GM10847 (cell line): ENCODE data around the gene PHRF1.

Source experiments
- POLR2A ChIP-seq: IDR thresholded peaks from 2 replicates; pipeline ENCODE4 v1.6.1; 2011; ENCODE audit not compliant: insufficient read length; ENCODE audit errors: extremely low read depth

PHRF1 gene

DNA sequence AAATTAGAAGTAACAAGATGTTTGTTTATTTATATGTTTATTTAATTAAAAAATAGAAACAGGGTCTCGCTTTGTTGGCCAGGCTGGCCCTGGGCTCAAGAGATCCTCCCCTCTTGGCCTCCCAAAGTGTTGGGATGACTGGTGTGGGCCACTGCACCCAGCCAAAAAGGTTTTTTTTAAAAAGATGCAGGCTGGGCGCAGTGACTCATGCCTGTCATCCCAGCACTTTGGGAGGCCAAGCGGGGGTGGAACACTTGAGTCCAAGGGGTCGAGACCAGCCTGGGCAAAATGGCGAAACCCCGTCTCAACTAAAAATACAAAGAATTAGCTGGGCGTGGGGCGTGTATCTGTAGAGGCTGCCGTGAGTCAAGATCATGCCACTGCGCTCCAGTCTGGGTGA lies 74.2 kb downstream of the PHRF1 start:
- TF ChIP-seq POLR2A, result no peak

DNA sequence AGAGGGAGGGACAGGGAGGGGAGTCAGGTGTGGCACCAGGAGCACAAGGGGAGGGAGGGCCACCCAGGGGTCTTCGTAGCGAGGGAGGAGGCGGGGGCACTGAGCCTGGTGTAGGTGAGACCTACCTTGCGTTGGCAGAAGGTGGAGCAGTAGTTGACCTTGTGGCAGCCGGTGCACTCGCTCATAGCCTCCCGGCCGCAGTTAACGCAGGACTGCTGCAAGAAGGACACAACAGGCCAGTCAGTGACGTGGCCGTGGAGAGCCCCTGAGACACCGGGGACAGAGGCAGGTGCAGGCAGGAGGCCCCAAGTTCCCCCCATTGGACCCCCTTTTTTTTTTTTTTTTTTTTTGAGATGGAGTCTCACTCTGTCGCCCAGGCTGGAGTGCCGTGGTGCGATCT lies 77.6 kb downstream of the PHRF1 start:
- no peak for TF ChIP-seq POLR2A

GRCh38 chr11:655036-655726 lies 78.9 kb downstream of the PHRF1 start:
- no peak for TF ChIP-seq POLR2A

GRCh38 chr11:656426-656825 lies 80.2 kb downstream of the PHRF1 start:
- no peak for TF ChIP-seq POLR2A

DNA sequence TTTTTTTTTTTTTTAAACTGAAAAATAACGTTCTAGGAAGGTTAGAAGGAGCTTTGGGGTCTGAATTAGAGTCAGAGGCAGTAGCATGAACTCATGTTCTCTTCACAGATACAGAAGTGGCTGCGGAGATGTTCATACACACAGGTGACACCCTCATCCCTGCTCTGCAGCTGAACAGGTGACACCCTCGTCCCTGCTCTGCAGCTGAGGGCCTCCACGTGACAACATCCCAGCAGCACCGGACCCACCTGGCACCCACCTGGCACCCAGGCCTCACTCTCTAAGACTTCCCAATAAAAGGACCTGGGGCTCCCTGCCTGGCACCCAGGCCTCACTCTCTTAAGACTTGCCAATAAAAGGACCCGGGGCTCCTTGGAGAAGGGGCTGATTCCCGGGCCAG lies 80.6 kb downstream of the PHRF1 start:
- no peak for TF ChIP-seq POLR2A

- no peak for TF ChIP-seq POLR2A
Observed at GRCh38 chr11:657691-658126, 81.4 kb downstream of the PHRF1 start.

GRCh38 chr11:659532-660085 lies 83.3 kb downstream of the PHRF1 start:
- no peak for TF ChIP-seq POLR2A

DNA sequence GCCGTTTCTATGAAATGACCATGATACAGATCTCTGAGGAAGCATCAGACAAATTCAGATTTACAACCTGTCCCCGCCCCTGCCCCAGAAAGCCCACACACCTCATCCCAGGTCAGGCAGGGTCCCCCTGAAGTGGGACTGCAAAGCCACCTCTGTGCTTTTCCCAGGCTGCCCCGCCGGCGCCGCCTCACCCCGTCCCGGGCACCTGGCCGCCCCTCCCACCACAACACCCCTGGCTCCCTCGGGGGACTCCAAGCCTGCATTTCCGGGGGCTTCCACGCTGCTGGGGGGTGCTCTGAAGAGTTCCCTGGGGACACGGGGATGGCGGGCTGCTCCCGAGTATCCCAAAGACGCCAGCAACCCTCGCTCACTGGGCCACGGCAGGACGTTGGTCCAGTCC lies 84.0 kb downstream of the PHRF1 start:
- no peak for TF ChIP-seq POLR2A

- no peak for TF ChIP-seq POLR2A
Observed at GRCh38 chr11:660681-661444, 84.6 kb downstream of the PHRF1 start.
